Panc1 (cell line): ENCODE measurements around the gene SUGCT. TPM values are rescaled to one million over a fixed set of nuclear protein-coding genes. Genes with fewer than 3 reads are reported as not detected.

Experiments used
- ATAC-seq: fragments of 200-7000 bp; cut with Tn5 transposase; 2 replicates; pipeline ENCODE4 v1.9.1; 2020; ENCODE audit warnings: mild to moderate bottlenecking, moderate library complexity
- BruUV-seq: library from RNA; stranded (reverse); fragments of 400-500 nt; replicated peaks from 2 replicates; lab custom pipeline; 2021; lab: Mats Ljungman, UMichigan
- CTCF ChIA-PET: fragments of 300-600 bp; sonication (Branson Sonifier 250); formaldehyde crosslinking; loops from one replicate; lab custom pipeline; 2022; ENCODE audit warnings: antibody characterized with exemption; lab: Charles Lee
- POLR2A ChIA-PET: fragments of 300-600 bp; sonication (Branson Sonifier 250); formaldehyde crosslinking; loops from one replicate; lab custom pipeline; 2022; ENCODE audit warnings: antibody characterized with exemption; lab: Charles Lee
- DNase-seq: peaks from one replicate; pipeline ENCODE4 v3.0.0-alpha.2; 2010; ENCODE audit warnings: low read depth, low spot score
- H3K27ac ChIP-seq: 2 replicates; pipeline ENCODE4 v1.5.1; 2011; ENCODE audit warnings: mild to moderate bottlenecking, low read length, inconsistent platforms
- H3K27me3 ChIP-seq: fragments of 200-500 bp; sonication (Bioruptor generic); 2 replicates; pipeline ENCODE4 v1.6.0; 2014; ENCODE audit warnings: low read length, inconsistent platforms; ENCODE audit not compliant: control insufficient read depth, insufficient read depth
- H3K36me3 ChIP-seq: fragments of 200-500 bp; sonication (Bioruptor generic); 2 replicates; pipeline ENCODE4 v1.5.1; 2014; ENCODE audit warnings: inconsistent platforms, mild to moderate bottlenecking, low read length, moderate library complexity; ENCODE audit not compliant: control insufficient read depth, insufficient read depth
- H3K4me1 ChIP-seq: 2 replicates; pipeline ENCODE4 v1.5.1; 2011; ENCODE audit warnings: inconsistent platforms, mild to moderate bottlenecking, low read length, moderate library complexity; ENCODE audit not compliant: control insufficient read depth, insufficient read depth
- H3K4me3 ChIP-seq, 2 experiments: 2 replicates each; pipeline ENCODE4 v1.5.1; 2011 to 2012; ENCODE audit warnings: low read depth in 2 of 2, low read length in 2 of 2, mild to moderate bottlenecking in 2 of 2, inconsistent platforms in 1 of 2, moderate library complexity in 1 of 2
- H3K9me3 ChIP-seq: fragments of 200-500 bp; sonication (Bioruptor generic); 2 replicates; pipeline ENCODE4 v1.5.1; 2014; ENCODE audit warnings: low read depth, mild to moderate bottlenecking, inconsistent platforms, low read length, moderate library complexity; ENCODE audit not compliant: control insufficient read depth, insufficient read depth
- POLR2AphosphoS5 ChIP-seq: IDR thresholded peaks from 2 replicates; pipeline ENCODE4 v1.6.1; 2012; ENCODE audit warnings: mild to moderate bottlenecking, low read depth, low read length, moderate library complexity
- SIN3A ChIP-seq: IDR thresholded peaks from 2 replicates; pipeline ENCODE4 v1.6.1; 2012; ENCODE audit warnings: low read depth, mild to moderate bottlenecking, low read length, moderate library complexity, borderline replicate concordance; ENCODE audit not compliant: insufficient read depth
- TCF7L2 ChIP-seq: IDR thresholded peaks from 2 replicates; pipeline ENCODE4 v1.6.1; 2011; ENCODE audit warnings: mild to moderate bottlenecking, low read depth, low read length, inconsistent platforms
- in situ Hi-C: cut with HindIII; loops from 2 replicates; pipeline ENCODE4 v1.10.0; 2016; ENCODE audit warnings: low sequenced_read_pairs, low pct_unique_long_range_greater_than_20kb
- intact Hi-C: fragments of 100-400 bp; cut with micrococcal nuclease; formaldehyde crosslinking; loops from one replicate; pipeline ENCODE4 v1.10.0; 2022; ENCODE audit not compliant: unreplicated experiment
- total RNA-seq: library from RNA; stranded (reverse); gene quantifications from one replicate; pipeline ENCODE4 v1.2.1, GENCODE V29; 2021; ENCODE audit not compliant: unreplicated experiment
- TF ChIP-seq, protein P1 (sequence below): fragments of 450-650 bp; IDR thresholded peaks from 2 replicates; pipeline ENCODE4 v1.5.1; 2017; ENCODE audit warnings: mild to moderate bottlenecking
- TF ChIP-seq, protein P2 (sequence below), 2 experiments: IDR thresholded peaks; 2 replicates each; pipeline ENCODE4 v1.6.1; 2011 to 2012; ENCODE audit warnings: low read depth in 2 of 2, control low read depth in 1 of 2, low read length in 1 of 2, mild to moderate bottlenecking in 1 of 2, moderate library complexity in 1 of 2; ENCODE audit not compliant: insufficient read depth in 1 of 2

SUGCT gene
- total RNA-seq, 1 experiment from 2014 or later: 3.1 TPM

- Histone ChIP-seq H3K4me1 (no peaks in the 10 kb centered on the region), H3K9me3 (no peaks in the 10 kb centered on the region), H3K27ac (no peak overlapping the region), H3K27me3 (no peaks in the 10 kb centered on the region), H3K4me3 (no peak overlapping the region), H3K36me3 (no peaks in the 10 kb centered on the region)
- TF ChIP-seq SIN3A (no peak), TCF7L2 (no peak), POLR2AphosphoS5 (no peak)
- TF ChIP-seq, protein P1, sequence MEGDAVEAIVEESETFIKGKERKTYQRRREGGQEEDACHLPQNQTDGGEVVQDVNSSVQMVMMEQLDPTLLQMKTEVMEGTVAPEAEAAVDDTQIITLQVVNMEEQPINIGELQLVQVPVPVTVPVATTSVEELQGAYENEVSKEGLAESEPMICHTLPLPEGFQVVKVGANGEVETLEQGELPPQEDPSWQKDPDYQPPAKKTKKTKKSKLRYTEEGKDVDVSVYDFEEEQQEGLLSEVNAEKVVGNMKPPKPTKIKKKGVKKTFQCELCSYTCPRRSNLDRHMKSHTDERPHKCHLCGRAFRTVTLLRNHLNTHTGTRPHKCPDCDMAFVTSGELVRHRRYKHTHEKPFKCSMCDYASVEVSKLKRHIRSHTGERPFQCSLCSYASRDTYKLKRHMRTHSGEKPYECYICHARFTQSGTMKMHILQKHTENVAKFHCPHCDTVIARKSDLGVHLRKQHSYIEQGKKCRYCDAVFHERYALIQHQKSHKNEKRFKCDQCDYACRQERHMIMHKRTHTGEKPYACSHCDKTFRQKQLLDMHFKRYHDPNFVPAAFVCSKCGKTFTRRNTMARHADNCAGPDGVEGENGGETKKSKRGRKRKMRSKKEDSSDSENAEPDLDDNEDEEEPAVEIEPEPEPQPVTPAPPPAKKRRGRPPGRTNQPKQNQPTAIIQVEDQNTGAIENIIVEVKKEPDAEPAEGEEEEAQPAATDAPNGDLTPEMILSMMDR: no peak
- TF ChIP-seq, protein P2, sequence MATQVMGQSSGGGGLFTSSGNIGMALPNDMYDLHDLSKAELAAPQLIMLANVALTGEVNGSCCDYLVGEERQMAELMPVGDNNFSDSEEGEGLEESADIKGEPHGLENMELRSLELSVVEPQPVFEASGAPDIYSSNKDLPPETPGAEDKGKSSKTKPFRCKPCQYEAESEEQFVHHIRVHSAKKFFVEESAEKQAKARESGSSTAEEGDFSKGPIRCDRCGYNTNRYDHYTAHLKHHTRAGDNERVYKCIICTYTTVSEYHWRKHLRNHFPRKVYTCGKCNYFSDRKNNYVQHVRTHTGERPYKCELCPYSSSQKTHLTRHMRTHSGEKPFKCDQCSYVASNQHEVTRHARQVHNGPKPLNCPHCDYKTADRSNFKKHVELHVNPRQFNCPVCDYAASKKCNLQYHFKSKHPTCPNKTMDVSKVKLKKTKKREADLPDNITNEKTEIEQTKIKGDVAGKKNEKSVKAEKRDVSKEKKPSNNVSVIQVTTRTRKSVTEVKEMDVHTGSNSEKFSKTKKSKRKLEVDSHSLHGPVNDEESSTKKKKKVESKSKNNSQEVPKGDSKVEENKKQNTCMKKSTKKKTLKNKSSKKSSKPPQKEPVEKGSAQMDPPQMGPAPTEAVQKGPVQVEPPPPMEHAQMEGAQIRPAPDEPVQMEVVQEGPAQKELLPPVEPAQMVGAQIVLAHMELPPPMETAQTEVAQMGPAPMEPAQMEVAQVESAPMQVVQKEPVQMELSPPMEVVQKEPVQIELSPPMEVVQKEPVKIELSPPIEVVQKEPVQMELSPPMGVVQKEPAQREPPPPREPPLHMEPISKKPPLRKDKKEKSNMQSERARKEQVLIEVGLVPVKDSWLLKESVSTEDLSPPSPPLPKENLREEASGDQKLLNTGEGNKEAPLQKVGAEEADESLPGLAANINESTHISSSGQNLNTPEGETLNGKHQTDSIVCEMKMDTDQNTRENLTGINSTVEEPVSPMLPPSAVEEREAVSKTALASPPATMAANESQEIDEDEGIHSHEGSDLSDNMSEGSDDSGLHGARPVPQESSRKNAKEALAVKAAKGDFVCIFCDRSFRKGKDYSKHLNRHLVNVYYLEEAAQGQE (IDR thresholded peaks at IDR 0.05; ENCODE audit: insufficient read depth in 1 of 2, low read depth in 2 of 2, low read length in 1 of 2): no peak
- BruUV-seq: no TSS peak
- intact Hi-C loops (no loop called here), in situ Hi-C loops (no loop called here)
- ChIA-PET POLR2A (no interaction called here), CTCF (no interaction called here)
- DNase-seq: no peak
- no peak for ATAC-seq
Measured at GRCh38 chr7:40374575-40374974, 239.8 kb downstream of the SUGCT start.

DNA sequence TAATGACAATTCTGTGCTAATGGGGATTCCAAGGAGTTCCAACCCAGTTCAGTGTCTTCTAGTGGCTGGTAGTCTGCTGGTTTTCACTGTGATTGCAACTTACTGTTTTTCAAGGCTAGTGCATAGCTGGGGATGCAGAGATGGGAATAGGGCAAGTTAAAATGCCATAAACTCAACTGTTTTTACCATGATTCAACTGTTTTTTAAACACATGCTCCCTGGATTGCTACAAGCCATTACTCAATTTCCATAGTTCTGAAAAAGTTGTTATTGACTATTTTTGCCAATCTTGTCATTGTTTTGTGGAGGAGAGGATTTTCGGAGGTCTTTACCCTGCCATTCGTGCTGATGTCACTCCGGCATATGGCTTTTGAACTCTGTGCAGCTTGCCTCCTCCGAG lies 245.3 kb downstream of the SUGCT start:
- no peak for DNase-seq
- Histone ChIP-seq H3K4me1 (no peaks in the 10 kb centered on the region), H3K4me3 (no peak overlapping the region), H3K27me3 (no peaks in the 10 kb centered on the region), H3K27ac (no peak overlapping the region), H3K36me3 (no peaks in the 10 kb centered on the region), H3K9me3 (no peaks in the 10 kb centered on the region)
- BruUV-seq: no TSS peak
- intact Hi-C loops (no loop called here), in situ Hi-C loops (no loop called here)
- ATAC-seq: no peak
- ChIA-PET POLR2A (no interaction called here), CTCF (no interaction called here)
- TF ChIP-seq, protein P2 (IDR thresholded peaks at IDR 0.05; ENCODE audit: insufficient read depth in 1 of 2, low read depth in 2 of 2, low read length in 1 of 2): no peak
- TF ChIP-seq SIN3A (no peak), TCF7L2 (no peak), POLR2AphosphoS5 (no peak)
- TF ChIP-seq, protein P1: no peak
